IPS-11a (cell line): ENCODE results near the gene CYB561D1.

Experiments used
- H3K4me3 ChIP-seq: one replicate; pipeline ENCODE4 v1.5.1; 2013; ENCODE audit warnings: low read depth, low read length, control low read depth

Gene CYB561D1

DNA sequence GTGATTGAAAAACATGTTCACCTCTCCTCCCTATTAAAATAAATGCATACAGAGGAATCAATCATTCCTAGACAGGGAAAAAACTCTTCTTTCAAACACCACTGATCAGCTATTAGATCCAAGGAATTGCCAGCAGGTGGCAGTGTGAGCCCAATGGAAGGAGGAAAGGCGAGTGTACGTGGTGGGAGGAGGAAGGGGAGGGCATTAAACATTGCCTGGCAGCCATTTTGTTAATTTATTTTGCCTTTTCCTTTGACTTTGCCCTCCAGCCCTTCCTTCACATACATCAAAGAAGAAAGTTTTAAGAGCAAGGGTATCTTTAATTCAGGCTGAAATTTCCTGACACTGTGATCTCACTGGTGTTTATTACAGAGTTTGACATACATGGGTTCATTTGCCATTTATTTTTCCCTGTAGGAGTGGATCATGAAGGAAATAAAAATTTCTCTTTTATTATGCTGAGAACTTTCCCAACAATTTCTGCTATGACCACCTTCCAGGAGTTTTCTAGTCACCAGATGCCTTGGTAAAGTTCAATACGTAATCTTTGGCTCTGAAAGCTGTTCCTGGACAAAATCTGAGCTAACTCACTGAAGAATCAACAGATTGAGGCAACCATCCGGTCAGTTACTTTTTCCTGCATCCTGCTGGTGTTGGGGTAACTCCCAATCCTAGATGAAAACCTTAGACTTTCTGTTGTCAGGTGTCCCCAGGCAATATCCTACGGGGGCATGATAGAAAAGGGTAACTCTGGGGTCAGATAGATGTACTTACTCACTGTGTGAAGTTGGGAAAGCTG lies 52.6 kb downstream of the CYB561D1 start:
- no peak overlapping the region for H3K4me3 ChIP-seq

DNA sequence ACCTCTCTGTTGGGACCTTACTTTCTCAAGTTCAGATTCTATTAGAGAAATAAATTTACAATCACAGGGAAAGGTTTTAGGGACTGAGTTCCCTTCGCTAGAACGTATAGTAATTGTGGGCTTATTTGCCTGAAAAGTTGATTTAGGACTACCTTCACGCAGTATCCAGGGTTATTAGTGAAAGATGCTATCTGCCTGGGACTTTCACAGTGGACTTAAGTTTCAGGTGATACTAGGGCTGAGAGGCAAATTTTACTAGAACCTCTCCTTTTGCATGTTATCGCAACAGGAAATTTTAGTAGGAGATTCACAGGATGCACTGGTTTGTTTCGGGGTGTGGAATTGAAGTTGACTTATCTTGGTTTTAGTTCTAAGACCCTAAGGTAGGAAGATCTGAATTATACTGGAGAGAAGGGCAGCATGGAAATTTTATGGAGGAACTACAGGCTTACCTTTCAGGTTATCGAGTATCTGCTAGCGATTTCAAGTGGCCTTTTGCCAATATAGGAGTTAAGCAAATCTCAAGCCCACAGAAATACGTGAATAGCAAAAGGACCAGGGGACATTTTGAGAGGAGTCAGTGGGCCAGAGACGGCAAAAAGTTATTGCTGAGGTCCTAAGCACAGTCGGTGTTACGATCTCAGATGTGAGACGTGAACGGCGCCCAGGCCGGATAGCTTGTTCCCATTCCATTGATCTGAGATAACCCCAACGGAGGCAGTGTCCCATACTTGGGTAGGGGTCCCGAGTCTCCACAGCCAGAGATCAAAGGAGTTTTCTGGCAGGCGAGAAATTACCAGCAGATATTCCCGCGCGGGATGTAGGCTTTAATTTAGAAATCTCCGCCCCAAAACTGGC lies 53.8 kb downstream of the CYB561D1 start:
- peak overlapping the region; percentile 94 for H3K4me3 ChIP-seq

DNA sequence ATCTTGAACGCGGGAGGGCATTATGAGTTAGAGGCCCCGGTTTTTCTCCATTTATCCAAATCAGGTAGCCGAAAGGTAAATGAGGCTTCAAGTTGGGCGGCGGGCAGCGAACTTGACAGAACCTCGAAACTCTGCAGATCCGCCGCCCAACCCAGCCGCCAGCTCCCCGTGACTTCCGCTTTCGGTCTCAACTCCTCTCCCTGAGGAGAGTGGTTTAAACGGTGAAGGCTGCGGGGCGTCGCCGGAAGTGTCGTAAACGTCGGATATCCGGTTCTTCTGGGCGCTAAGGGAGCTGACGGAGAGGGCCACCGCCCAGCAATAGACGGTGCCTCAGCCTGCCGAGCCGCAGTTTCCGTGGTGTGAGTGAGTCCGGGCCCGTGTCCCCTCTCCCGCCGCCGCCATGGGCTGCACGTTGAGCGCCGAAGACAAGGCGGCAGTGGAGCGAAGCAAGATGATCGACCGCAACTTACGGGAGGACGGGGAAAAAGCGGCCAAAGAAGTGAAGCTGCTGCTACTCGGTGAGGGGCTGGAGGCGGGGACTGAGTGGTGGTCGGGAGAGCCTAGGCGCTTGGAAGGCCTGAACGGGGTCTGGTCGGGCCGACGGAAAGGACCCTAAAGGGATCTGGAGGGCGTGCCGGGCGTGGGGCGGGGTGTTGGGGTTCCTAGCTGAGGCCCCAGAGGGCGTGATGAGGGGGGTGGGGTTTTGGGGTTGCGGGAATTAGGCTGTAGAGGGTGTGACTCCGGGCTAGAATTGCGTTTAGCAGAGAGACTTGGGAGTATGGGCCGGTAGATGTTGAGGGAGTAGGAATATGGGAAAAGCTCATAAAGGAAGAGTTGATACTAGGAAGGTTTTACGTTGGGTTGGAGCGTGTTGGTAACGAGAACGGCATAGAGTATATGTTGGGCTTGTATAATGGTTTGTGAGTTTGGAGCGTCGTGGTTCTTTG lies 54.7 kb downstream of the CYB561D1 start, which contains the start of gene GNAI3:
GNAI3 (plus strand) TSS at position 295 of the 947 bp plus-strand sequence; CDS start at position 401, 106 bp downstream.
- H3K4me3 ChIP-seq, result peak within 1 kb of the TSS; percentile 94
